Type B pancreatic cell (in vitro differentiated cells): ENCODE measurements around the gene GSTT2. TPM values are rescaled to one million over a fixed set of nuclear protein-coding genes. Genes with fewer than 3 reads are reported as not detected.
A peak's percentile ranks its signal among the peaks of the same experiment; 100 is the strongest.
"Not testable (repeated sequence)": the region's sequence is repeated elsewhere in the genome, so short reads cannot be mapped to it uniquely, and the experiment has no call there.

Experiments
- DNase-seq: peaks from one replicate; pipeline ENCODE4 v3.0.0; 2021; ENCODE audit warnings: mixed read lengths; ENCODE audit not compliant: unreplicated experiment; ENCODE audit errors: extremely low spot score
- H3K27ac Mint-ChIP-seq: 2 replicates; pipeline ENCODE4 v1.8.0; 2021; ENCODE audit warnings: mild to moderate bottlenecking, mixed read lengths
- H3K27me3 Mint-ChIP-seq: 2 replicates; pipeline ENCODE4 v1.8.0; 2021; ENCODE audit warnings: mixed read lengths
- H3K36me3 Mint-ChIP-seq: 2 replicates; pipeline ENCODE4 v1.8.0; 2021; ENCODE audit warnings: mixed read lengths
- H3K4me1 Mint-ChIP-seq: one replicate; pipeline ENCODE4 v1.8.0; 2021; ENCODE audit warnings: mixed read lengths; ENCODE audit not compliant: unreplicated experiment
- H3K4me3 Mint-ChIP-seq: 2 replicates; pipeline ENCODE4 v1.8.0; 2021; ENCODE audit warnings: mild to moderate bottlenecking, mixed read lengths
- H3K9me3 Mint-ChIP-seq: 2 replicates; pipeline ENCODE4 v1.8.0; 2021; ENCODE audit warnings: mixed read lengths
- total RNA-seq: library from RNA; stranded (reverse); gene quantifications from 2 replicates; pipeline ENCODE4 v1.2.1, GENCODE V29; 2021; ENCODE audit warnings: low replicate concordance
- TF ChIP-seq, protein P1 (sequence below): fragments of 200-600 bp; sonication (generic); conservative IDR thresholded peaks from 2 replicates; pipeline ENCODE4 v1.5.0; 2021; ENCODE audit warnings: antibody characterized with exemption, mild to moderate bottlenecking

The GSTT2 gene
- total RNA-seq, 1 donor from 2014 or later, result 1.3 TPM

DNA sequence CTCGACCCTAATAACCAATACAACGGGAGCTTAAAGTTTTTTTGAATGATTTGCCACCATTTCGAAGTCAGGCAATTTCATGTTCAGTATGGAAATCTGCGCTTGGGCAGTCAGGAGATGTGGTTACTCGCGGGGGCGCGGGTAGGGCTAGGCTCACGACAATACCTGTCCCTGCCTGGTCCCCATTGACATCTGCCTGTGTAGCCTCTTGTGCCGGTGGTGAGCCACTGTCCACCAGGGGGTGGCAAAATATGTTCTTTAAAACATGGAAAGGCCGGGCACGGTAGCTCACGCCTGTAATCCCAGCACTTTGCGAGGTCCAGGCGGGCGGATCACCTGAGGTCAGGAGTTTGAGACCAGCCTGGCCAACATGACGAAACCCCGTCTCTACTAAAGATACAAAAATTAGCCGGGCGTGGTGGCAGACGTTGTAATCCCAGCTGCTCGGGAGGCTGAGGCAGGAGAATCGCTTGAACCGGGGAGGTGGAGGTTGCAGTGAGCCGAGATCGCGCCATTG is 5.0 kb upstream of the GSTT2 start:
- not testable (repeated sequence) for H3K36me3 Mint-ChIP-seq, H3K27ac Mint-ChIP-seq, H3K27me3 Mint-ChIP-seq, H3K4me3 Mint-ChIP-seq, H3K9me3 Mint-ChIP-seq, DNase-seq, H3K4me1 Mint-ChIP-seq
- TF ChIP-seq, protein P1, sequence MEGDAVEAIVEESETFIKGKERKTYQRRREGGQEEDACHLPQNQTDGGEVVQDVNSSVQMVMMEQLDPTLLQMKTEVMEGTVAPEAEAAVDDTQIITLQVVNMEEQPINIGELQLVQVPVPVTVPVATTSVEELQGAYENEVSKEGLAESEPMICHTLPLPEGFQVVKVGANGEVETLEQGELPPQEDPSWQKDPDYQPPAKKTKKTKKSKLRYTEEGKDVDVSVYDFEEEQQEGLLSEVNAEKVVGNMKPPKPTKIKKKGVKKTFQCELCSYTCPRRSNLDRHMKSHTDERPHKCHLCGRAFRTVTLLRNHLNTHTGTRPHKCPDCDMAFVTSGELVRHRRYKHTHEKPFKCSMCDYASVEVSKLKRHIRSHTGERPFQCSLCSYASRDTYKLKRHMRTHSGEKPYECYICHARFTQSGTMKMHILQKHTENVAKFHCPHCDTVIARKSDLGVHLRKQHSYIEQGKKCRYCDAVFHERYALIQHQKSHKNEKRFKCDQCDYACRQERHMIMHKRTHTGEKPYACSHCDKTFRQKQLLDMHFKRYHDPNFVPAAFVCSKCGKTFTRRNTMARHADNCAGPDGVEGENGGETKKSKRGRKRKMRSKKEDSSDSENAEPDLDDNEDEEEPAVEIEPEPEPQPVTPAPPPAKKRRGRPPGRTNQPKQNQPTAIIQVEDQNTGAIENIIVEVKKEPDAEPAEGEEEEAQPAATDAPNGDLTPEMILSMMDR, result peak; percentile 21

- not testable (repeated sequence) for DNase-seq, H3K9me3 Mint-ChIP-seq, H3K4me1 Mint-ChIP-seq, H3K27ac Mint-ChIP-seq, H3K4me3 Mint-ChIP-seq, H3K36me3 Mint-ChIP-seq, H3K27me3 Mint-ChIP-seq
Measured at GRCh38 chr22:23977304-23977703, 2.6 kb upstream of the GSTT2 start.

DNA sequence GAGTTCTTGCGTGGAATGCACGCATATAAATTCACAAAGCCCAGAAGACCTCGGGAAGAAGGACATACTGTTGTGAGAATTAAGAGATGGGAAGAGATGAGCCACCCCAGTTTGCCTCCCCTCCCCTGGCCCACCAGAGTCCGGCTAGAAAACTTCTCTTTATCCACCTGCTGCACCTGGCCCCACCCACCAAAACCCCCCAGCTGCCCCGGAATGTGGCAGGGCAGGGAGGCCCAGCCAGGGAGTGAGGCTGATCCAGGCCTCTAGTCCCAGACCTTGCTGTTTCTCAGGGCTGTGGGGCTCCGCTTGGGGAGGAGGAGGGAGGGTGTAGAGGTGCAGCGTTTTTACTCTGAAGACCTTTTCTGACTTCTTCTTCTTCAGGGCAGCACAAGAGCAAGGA is 633 bp downstream of the GSTT2 start:
- not testable (repeated sequence) for H3K4me1 Mint-ChIP-seq, H3K27ac Mint-ChIP-seq, H3K4me3 Mint-ChIP-seq, DNase-seq, H3K9me3 Mint-ChIP-seq, H3K27me3 Mint-ChIP-seq, H3K36me3 Mint-ChIP-seq

GRCh38 chr22:23984430-23984829 is 4.5 kb downstream of the GSTT2 start:
- Mint-ChIP-seq H3K4me3 (no peak overlapping the region), H3K27ac (no peak overlapping the region), H3K36me3 (no peaks in the 10 kb centered on the region), H3K4me1 (no peaks in the 10 kb centered on the region), H3K9me3 (no peaks in the 10 kb centered on the region), H3K27me3 (no peaks in the 10 kb centered on the region)
- TF ChIP-seq, protein P1, result no peak
- DNase-seq, result no peak

GRCh38 chr22:23986089-23986488 is 6.2 kb downstream of the GSTT2 start:
- not testable (repeated sequence) for H3K27ac Mint-ChIP-seq, H3K4me1 Mint-ChIP-seq, H3K36me3 Mint-ChIP-seq, H3K27me3 Mint-ChIP-seq, DNase-seq, H3K4me3 Mint-ChIP-seq, H3K9me3 Mint-ChIP-seq

DNA sequence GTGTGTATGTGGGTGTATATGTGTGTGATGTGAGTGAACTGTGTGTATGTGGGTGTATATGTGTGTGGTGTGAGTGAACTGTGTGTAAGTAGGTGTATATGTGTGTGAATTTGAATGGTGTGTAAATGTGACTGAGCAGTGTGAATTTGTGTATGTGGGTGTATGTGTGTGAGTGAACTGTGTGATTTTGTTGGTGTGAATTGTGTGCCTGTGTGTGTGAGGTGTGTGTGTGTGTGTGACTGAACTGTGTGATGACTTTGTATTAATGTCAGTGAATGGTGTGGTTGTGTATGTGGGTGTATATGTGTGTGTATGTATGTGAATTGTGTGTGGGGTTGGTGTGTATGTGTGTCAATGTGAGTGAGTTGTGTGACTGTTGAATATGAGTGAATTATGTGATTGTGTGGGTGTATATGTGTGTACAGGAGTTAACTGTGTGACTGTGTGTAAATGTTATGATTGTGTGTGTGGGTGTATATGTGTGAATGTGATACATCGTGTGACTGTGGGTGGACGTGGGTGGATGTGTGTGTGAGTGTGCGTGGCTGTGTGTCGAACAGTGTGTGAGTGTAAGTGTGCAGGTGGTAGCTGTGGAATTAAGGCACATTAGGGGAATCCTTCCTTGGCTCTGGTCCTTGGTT is 6.7 kb downstream of the GSTT2 start:
- not testable (repeated sequence) for H3K27me3 Mint-ChIP-seq, H3K4me1 Mint-ChIP-seq, DNase-seq, H3K4me3 Mint-ChIP-seq, H3K9me3 Mint-ChIP-seq, H3K36me3 Mint-ChIP-seq, H3K27ac Mint-ChIP-seq

- H3K27ac Mint-ChIP-seq, H3K9me3 Mint-ChIP-seq, H3K36me3 Mint-ChIP-seq, DNase-seq, H3K4me3 Mint-ChIP-seq, H3K4me1 Mint-ChIP-seq, H3K27me3 Mint-ChIP-seq: not testable (repeated sequence)
Measured at GRCh38 chr22:23989583-23990244, 9.8 kb downstream of the GSTT2 start.

- not testable (repeated sequence) for H3K9me3 Mint-ChIP-seq, H3K4me3 Mint-ChIP-seq, H3K4me1 Mint-ChIP-seq, H3K27ac Mint-ChIP-seq, DNase-seq, H3K36me3 Mint-ChIP-seq, H3K27me3 Mint-ChIP-seq
Measured at GRCh38 chr22:23993080-23993479, 13.1 kb downstream of the GSTT2 start.

DNA sequence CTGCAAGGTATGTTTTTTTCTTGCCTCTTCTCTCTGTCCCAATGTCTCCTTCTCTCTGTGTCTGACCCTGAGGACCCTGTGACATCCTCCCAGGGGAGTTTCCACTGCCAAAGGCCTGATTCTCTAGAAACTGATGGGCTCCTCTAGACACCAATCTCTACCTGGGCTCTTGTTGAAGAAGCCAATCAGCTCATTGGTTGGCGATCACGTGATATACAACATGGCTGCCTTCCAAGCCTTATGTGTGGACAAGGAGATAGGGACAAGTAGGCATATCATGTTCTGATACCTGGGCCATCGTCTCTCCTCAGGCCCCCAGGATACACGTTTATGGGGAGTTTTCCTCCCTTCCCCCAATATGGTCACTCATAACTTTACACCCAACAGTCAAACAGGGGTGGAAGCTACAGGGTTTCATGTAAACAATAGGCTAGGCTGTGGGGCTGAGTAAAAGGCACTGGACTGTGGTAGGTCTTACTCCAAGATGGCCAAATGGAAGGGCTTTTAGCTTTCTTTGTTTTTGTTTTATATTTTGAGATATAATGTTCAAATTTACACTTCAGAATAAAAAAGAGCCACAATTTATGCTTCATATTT is 13.7 kb downstream of the GSTT2 start:
- H3K36me3 Mint-ChIP-seq, H3K27ac Mint-ChIP-seq, H3K4me1 Mint-ChIP-seq, H3K9me3 Mint-ChIP-seq, H3K27me3 Mint-ChIP-seq, H3K4me3 Mint-ChIP-seq, DNase-seq: not testable (repeated sequence)
